ENCODE measurements around the gene DYRK3.
A peak's percentile ranks its signal among the peaks of the same experiment; 100 is the strongest.

Gene DYRK3

DNA sequence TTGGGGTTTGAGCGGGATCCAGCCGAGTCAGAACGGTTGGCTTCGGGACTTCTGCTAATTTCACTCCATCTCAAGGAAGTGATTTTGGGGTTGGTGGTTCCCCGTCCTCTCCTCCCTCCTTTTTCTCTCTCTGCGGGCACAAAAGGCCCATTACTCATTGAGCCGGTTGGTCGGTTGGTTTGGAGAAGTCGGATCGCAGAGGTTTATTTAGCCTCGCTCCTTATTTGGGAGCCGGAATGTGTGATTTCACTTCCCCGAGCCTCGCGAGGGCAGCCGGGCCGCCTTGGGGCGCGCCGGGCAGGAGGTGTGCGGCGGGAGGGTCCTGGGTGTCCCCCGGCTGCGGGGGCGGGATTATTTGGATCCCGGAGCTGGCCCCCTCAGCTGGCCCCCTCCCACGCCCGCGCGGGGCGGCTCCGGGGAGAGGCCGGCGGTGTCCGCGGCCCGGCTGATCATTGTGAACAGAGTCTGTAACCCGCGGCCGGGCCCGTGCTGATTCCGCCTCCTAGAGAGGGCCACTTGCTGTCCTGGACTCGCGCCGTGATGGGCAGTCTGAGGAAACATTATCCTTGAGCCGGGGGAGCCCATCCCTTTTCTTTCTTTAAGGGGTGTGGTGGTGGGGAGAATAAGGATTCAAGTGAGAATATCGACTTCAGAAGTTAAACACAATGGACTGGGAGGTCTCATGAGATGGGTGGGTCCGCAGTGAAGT is 50.6 kb downstream of the DYRK3 start (continued):
- TF ChIP-seq, protein P1, sequence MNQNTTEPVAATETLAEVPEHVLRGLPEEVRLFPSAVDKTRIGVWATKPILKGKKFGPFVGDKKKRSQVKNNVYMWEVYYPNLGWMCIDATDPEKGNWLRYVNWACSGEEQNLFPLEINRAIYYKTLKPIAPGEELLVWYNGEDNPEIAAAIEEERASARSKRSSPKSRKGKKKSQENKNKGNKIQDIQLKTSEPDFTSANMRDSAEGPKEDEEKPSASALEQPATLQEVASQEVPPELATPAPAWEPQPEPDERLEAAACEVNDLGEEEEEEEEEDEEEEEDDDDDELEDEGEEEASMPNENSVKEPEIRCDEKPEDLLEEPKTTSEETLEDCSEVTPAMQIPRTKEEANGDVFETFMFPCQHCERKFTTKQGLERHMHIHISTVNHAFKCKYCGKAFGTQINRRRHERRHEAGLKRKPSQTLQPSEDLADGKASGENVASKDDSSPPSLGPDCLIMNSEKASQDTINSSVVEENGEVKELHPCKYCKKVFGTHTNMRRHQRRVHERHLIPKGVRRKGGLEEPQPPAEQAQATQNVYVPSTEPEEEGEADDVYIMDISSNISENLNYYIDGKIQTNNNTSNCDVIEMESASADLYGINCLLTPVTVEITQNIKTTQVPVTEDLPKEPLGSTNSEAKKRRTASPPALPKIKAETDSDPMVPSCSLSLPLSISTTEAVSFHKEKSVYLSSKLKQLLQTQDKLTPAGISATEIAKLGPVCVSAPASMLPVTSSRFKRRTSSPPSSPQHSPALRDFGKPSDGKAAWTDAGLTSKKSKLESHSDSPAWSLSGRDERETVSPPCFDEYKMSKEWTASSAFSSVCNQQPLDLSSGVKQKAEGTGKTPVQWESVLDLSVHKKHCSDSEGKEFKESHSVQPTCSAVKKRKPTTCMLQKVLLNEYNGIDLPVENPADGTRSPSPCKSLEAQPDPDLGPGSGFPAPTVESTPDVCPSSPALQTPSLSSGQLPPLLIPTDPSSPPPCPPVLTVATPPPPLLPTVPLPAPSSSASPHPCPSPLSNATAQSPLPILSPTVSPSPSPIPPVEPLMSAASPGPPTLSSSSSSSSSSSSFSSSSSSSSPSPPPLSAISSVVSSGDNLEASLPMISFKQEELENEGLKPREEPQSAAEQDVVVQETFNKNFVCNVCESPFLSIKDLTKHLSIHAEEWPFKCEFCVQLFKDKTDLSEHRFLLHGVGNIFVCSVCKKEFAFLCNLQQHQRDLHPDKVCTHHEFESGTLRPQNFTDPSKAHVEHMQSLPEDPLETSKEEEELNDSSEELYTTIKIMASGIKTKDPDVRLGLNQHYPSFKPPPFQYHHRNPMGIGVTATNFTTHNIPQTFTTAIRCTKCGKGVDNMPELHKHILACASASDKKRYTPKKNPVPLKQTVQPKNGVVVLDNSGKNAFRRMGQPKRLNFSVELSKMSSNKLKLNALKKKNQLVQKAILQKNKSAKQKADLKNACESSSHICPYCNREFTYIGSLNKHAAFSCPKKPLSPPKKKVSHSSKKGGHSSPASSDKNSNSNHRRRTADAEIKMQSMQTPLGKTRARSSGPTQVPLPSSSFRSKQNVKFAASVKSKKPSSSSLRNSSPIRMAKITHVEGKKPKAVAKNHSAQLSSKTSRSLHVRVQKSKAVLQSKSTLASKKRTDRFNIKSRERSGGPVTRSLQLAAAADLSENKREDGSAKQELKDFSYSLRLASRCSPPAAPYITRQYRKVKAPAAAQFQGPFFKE (tag by site-specific recombination; IDR thresholded peaks at IDR 0.05; ENCODE audit: borderline replicate concordance): no peak
- TF ChIP-seq, protein P2, sequence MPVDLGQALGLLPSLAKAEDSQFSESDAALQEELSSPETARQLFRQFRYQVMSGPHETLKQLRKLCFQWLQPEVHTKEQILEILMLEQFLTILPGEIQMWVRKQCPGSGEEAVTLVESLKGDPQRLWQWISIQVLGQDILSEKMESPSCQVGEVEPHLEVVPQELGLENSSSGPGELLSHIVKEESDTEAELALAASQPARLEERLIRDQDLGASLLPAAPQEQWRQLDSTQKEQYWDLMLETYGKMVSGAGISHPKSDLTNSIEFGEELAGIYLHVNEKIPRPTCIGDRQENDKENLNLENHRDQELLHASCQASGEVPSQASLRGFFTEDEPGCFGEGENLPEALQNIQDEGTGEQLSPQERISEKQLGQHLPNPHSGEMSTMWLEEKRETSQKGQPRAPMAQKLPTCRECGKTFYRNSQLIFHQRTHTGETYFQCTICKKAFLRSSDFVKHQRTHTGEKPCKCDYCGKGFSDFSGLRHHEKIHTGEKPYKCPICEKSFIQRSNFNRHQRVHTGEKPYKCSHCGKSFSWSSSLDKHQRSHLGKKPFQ (tag by site-specific recombination; IDR thresholded peaks at IDR 0.05): no peak
- TF ChIP-seq, protein P3, sequence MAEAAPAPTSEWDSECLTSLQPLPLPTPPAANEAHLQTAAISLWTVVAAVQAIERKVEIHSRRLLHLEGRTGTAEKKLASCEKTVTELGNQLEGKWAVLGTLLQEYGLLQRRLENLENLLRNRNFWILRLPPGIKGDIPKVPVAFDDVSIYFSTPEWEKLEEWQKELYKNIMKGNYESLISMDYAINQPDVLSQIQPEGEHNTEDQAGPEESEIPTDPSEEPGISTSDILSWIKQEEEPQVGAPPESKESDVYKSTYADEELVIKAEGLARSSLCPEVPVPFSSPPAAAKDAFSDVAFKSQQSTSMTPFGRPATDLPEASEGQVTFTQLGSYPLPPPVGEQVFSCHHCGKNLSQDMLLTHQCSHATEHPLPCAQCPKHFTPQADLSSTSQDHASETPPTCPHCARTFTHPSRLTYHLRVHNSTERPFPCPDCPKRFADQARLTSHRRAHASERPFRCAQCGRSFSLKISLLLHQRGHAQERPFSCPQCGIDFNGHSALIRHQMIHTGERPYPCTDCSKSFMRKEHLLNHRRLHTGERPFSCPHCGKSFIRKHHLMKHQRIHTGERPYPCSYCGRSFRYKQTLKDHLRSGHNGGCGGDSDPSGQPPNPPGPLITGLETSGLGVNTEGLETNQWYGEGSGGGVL (tag by site-specific recombination; IDR thresholded peaks at IDR 0.05): peak; percentile 72
- TF ChIP-seq, protein P4, sequence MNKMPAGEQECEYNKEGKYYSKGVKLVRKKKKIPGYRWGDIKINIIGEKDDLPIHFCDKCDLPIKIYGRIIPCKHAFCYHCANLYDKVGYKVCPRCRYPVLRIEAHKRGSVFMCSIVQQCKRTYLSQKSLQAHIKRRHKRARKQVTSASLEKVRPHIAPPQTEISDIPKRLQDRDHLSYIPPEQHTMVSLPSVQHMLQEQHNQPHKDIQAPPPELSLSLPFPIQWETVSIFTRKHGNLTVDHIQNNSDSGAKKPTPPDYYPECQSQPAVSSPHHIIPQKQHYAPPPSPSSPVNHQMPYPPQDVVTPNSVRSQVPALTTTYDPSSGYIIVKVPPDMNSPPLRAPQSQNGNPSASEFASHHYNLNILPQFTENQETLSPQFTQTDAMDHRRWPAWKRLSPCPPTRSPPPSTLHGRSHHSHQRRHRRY (tag by site-specific recombination; IDR thresholded peaks at IDR 0.05): no peak
- TF ChIP-seq ZNF830 (tag by site-specific recombination; IDR thresholded peaks at IDR 0.05; ENCODE audit: low read depth) (no peak), KLF1 (tag by site-specific recombination; IDR thresholded peaks at IDR 0.05) (peak; percentile 54; the same call in 1 of the 2 replicates), ZNF658 (tag by site-specific recombination; IDR thresholded peaks at IDR 0.05) (no peak), ZBTB20 (tag by site-specific recombination; IDR thresholded peaks at IDR 0.05) (peak; percentile 90), ZNF785 (tag by site-specific recombination; IDR thresholded peaks at IDR 0.05) (no peak), ZNF324 (tag by site-specific recombination; IDR thresholded peaks at IDR 0.05) (no peak), WT1 (tag by site-specific recombination; IDR thresholded peaks at IDR 0.05) (no peak), ZBTB21 (tag by site-specific recombination; IDR thresholded peaks at IDR 0.05) (no peak), ZEB2 (tag by site-specific recombination; IDR thresholded peaks at IDR 0.05) (no peak), ZBTB1 (tag by site-specific recombination; IDR thresholded peaks at IDR 0.05) (no peak), SETDB1 (IDR thresholded peaks at IDR 0.05; ENCODE audit: insufficient read length, low read length) (no peak), ZNF404 (tag by site-specific recombination; IDR thresholded peaks at IDR 0.05) (no peak), ZNF221 (tag by site-specific recombination; IDR thresholded peaks at IDR 0.05; ENCODE audit: borderline replicate concordance) (no peak), ZNF670 (tag by site-specific recombination; IDR thresholded peaks at IDR 0.05; ENCODE audit: low read depth) (no peak)
- TF ChIP-seq, protein P5, sequence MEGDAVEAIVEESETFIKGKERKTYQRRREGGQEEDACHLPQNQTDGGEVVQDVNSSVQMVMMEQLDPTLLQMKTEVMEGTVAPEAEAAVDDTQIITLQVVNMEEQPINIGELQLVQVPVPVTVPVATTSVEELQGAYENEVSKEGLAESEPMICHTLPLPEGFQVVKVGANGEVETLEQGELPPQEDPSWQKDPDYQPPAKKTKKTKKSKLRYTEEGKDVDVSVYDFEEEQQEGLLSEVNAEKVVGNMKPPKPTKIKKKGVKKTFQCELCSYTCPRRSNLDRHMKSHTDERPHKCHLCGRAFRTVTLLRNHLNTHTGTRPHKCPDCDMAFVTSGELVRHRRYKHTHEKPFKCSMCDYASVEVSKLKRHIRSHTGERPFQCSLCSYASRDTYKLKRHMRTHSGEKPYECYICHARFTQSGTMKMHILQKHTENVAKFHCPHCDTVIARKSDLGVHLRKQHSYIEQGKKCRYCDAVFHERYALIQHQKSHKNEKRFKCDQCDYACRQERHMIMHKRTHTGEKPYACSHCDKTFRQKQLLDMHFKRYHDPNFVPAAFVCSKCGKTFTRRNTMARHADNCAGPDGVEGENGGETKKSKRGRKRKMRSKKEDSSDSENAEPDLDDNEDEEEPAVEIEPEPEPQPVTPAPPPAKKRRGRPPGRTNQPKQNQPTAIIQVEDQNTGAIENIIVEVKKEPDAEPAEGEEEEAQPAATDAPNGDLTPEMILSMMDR (tag by site-specific recombination; IDR thresholded peaks at IDR 0.05): no peak
- TF ChIP-seq, protein P6, sequence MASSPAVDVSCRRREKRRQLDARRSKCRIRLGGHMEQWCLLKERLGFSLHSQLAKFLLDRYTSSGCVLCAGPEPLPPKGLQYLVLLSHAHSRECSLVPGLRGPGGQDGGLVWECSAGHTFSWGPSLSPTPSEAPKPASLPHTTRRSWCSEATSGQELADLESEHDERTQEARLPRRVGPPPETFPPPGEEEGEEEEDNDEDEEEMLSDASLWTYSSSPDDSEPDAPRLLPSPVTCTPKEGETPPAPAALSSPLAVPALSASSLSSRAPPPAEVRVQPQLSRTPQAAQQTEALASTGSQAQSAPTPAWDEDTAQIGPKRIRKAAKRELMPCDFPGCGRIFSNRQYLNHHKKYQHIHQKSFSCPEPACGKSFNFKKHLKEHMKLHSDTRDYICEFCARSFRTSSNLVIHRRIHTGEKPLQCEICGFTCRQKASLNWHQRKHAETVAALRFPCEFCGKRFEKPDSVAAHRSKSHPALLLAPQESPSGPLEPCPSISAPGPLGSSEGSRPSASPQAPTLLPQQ (tag by site-specific recombination; IDR thresholded peaks at IDR 0.05): peak; percentile 71
- TF ChIP-seq, protein P7, sequence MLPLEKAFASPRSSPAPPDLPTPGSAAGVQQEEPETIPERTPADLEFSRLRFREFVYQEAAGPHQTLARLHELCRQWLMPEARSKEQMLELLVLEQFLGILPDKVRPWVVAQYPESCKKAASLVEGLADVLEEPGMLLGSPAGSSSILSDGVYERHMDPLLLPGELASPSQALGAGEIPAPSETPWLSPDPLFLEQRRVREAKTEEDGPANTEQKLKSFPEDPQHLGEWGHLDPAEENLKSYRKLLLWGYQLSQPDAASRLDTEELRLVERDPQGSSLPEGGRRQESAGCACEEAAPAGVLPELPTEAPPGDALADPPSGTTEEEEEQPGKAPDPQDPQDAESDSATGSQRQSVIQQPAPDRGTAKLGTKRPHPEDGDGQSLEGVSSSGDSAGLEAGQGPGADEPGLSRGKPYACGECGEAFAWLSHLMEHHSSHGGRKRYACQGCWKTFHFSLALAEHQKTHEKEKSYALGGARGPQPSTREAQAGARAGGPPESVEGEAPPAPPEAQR (tag by site-specific recombination; IDR thresholded peaks at IDR 0.05): no peak
- TF ChIP-seq, protein P8, sequence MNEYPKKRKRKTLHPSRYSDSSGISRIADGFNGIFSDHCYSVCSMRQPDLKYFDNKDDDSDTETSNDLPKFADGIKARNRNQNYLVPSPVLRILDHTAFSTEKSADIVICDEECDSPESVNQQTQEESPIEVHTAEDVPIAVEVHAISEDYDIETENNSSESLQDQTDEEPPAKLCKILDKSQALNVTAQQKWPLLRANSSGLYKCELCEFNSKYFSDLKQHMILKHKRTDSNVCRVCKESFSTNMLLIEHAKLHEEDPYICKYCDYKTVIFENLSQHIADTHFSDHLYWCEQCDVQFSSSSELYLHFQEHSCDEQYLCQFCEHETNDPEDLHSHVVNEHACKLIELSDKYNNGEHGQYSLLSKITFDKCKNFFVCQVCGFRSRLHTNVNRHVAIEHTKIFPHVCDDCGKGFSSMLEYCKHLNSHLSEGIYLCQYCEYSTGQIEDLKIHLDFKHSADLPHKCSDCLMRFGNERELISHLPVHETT (tag by site-specific recombination; IDR thresholded peaks at IDR 0.05): no peak
